IPS-20b (cell line): ENCODE data around the gene SSTR3.
"Not testable (repeated sequence)": the region's sequence is repeated elsewhere in the genome, so short reads cannot be mapped to it uniquely, and the experiment has no call there.

ENCODE experiments used
- H3K27ac ChIP-seq: one replicate; pipeline ENCODE4 v1.5.1; 2013; ENCODE audit warnings: low read length
- H3K27me3 ChIP-seq: 2 replicates; pipeline ENCODE4 v1.6.1; 2013; ENCODE audit warnings: mild to moderate bottlenecking, low read length, inconsistent platforms; ENCODE audit not compliant: insufficient read depth
- H3K36me3 ChIP-seq: 2 replicates; pipeline ENCODE4 v1.6.1; 2013; ENCODE audit warnings: low read depth, mild to moderate bottlenecking, inconsistent platforms, low read length, moderate library complexity; ENCODE audit not compliant: insufficient read depth
- H3K4me1 ChIP-seq: 2 replicates; pipeline ENCODE4 v1.6.1; 2013; ENCODE audit warnings: mild to moderate bottlenecking, control low read depth, inconsistent platforms, low read length, moderate library complexity; ENCODE audit not compliant: insufficient read depth
- H3K4me3 ChIP-seq: 2 replicates; pipeline ENCODE4 v1.5.1; 2013; ENCODE audit warnings: mild to moderate bottlenecking, low read length, inconsistent platforms
- H3K9ac ChIP-seq: 2 replicates; pipeline ENCODE4 v1.6.1; 2013; ENCODE audit warnings: low read depth, mild to moderate bottlenecking, inconsistent platforms, low read length, moderate library complexity
- H3K9me3 ChIP-seq: 2 replicates; pipeline ENCODE4 v1.6.1; 2013; ENCODE audit warnings: mild to moderate bottlenecking, low read depth, low read length, inconsistent platforms; ENCODE audit not compliant: insufficient read depth

SSTR3 gene

GRCh38 chr22:37240240-37240940, 28.1 kb upstream of the SSTR3 start:
- no peak overlapping the region for H3K27ac ChIP-seq

DNA sequence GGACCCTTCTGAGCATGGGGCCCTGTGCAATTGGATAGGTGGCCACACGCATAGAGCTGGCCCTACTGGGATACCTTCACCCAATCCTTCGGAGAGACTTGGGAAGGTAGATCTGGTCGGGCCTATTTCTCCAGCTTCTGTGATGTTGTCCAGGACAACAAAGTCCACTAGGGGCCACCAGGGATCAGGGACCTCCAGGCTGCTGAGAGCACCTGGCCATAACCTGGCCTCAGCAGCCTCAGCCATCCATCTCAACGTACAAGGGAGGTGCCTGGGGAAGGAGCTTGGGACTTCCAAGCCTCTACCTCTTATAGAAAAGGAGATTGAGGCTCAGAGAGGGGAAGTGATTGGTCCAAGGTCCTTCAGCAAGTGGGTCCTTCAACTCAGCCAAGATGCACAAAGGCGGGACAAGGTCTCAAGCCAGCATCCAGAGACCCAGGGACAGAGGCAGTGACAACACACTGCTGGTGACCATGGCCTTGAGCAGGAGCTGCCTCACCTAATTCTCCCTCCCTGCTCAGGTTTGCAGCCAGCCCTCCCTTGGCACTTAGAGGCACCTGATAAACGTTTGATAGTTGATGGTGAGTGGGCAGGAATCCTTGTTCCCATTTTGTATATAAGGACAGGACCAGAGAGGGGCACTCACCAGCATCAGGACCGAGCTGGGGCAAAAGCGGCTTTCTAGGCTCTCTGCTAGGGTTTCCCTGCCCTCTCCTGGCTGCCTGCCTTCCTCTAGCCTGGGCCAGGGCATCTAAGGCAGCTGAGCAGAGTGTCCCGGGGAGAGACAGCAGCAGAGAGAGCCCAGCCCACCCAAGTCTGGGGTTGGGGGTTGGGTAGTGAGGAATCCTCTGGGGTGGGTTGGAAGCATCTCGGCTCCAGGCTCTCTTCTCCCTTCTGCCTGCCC, 27.3 kb upstream of the SSTR3 start:
- Histone ChIP-seq H3K9ac (no peak overlapping the region), H3K27me3 (no peaks in the 10 kb centered on the region), H3K4me3 (no peak overlapping the region), H3K4me1 (no peaks in the 10 kb centered on the region), H3K27ac (no peak overlapping the region), H3K9me3 (no peaks in the 10 kb centered on the region), H3K36me3 (no peaks in the 10 kb centered on the region)

More at GRCh38 chr22:37240240-37240940, 28.1 kb upstream of the SSTR3 start:
- Histone ChIP-seq H3K4me3 (no peak overlapping the region), H3K27me3 (no peaks in the 10 kb centered on the region), H3K36me3 (no peaks in the 10 kb centered on the region), H3K9ac (no peak overlapping the region), H3K9me3 (no peaks in the 10 kb centered on the region), H3K4me1 (no peaks in the 10 kb centered on the region)

DNA sequence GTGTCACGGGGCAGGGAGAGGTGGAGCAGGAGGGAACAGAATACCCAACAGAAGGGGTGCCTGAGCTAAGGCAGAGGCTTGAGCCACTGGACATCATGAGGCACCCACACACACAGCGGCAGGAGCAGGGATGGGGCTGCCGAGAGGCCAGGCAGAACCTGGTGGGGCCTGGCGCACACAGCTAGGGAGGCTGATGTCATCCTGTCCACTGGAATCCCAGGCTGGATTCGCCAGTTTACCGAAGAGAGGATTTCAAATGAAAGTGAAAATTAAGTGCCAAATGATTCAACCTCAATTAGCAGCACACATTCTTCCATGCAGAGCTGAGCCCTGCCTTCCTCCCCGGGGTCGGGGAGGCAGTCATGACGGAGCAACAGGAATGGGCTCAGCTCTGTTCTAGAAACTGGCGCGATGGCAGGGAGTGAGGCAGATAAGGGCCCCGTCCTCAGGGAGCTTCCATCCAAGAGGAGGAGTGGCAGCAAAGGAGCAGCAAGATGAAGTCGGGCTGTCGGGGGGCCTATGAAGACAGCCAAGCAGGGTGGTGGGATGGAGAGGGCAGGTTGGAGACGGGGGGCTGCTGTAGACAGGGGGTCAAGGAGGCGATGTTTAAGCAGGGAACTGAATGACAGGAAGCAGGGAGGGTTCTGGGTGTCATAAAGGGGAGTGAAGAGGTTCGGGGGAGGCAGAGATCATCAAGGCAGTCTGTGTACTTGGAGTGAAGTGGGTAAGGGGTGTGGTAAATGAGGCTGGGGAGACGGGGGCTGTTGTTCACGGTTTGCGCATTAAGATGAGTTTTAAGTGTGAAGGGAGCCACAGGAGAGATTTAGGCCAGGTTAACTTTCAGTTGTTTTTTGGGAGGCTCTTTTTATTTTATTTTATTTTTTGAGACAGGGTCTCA, 25.3 kb upstream of the SSTR3 start:
- no peaks in the 10 kb centered on the region for H3K4me1 ChIP-seq
- no peak overlapping the region for H3K9ac ChIP-seq
- H3K27ac ChIP-seq: no peak overlapping the region
- H3K36me3 ChIP-seq: no peaks in the 10 kb centered on the region
- H3K4me3 ChIP-seq: no peak overlapping the region
- no peaks in the 10 kb centered on the region for H3K9me3 ChIP-seq
- H3K27me3 ChIP-seq: no peaks in the 10 kb centered on the region

- Histone ChIP-seq H3K4me3 (no peak overlapping the region), H3K27me3 (no peaks in the 10 kb centered on the region), H3K4me1 (no peaks in the 10 kb centered on the region), H3K9ac (no peak overlapping the region), H3K9me3 (no peaks in the 10 kb centered on the region), H3K27ac (no peak overlapping the region), H3K36me3 (no peaks in the 10 kb centered on the region)
These were observed 23.8 kb upstream of the SSTR3 start for GRCh38 chr22:37235897-37236607.

DNA sequence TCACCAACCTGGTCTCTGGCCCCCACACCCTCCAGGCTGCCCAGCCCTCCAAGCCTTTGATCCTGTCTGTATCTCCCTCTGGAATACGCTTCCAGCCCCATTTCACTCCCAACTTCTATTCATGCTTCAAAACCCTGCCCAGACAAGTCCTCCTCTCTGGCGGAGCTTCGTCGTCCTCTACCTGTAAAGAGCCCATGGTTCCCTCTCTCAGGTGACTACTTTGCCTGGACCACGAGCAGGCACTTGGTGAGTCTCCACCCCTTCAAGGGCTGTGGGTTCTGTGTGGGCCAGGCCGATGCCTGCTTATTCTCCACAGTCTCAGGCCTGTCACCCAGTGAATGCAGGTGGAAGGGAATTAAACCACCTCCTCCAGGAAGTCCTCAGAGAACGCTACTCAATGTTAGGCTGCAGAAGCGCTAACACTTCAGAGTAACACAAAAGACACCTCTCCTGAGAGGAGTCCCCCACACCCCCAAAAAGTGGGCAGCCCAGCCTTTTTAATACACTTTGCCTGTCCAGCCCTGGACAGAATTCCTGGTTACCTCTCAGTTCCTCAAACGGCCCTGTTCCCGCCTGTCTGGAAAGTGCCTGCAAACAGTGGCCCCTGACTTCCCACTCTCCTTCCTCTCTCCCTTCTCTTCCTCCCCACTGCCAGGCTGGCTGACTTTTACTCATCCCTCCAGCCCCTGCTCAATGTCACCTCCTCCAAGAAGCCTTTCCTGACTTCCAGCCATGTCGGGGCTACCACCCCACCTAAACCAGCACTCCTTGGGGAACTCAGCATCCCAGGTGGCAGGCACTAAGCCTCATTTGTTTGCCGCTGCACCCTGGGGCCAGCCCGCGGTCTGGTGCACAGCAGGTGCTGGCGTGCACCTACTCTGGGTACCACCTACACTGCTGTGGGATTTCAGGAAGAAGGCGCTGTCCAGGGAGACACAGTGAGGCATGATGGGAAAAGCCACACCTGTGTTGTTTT, 22.7 kb upstream of the SSTR3 start:
- Histone ChIP-seq H3K4me1 (no peaks in the 10 kb centered on the region), H3K9me3 (no peaks in the 10 kb centered on the region), H3K27ac (no peak overlapping the region), H3K36me3 (no peaks in the 10 kb centered on the region), H3K4me3 (no peak overlapping the region), H3K9ac (no peak overlapping the region), H3K27me3 (no peaks in the 10 kb centered on the region)

- Histone ChIP-seq H3K27ac (no peak overlapping the region), H3K4me1 (no peaks in the 10 kb centered on the region)
These were observed 21.7 kb upstream of the SSTR3 start for GRCh38 chr22:37233751-37234631.

DNA sequence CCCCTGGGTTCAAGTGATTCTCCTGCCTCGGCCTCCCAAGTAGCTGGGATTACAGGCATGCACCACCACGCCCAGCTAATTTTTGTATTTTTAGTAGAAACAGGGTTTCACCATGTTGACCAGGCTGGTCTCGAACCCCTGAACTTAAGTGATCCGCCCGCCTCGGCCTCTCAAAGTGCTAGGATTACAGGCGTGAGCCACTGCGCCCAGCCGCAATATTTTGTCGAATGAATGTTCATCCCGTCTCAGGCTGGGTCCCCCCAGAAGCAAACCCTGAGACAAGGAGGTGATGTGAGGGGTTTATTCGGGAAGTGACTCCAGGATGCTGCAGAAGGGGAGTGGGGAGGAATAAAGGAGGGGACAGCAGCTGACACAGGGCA, 21.1 kb upstream of the SSTR3 start:
- H3K27ac ChIP-seq, H3K9ac ChIP-seq, H3K4me3 ChIP-seq, H3K9me3 ChIP-seq, H3K4me1 ChIP-seq, H3K27me3 ChIP-seq, H3K36me3 ChIP-seq: not testable (repeated sequence)

More at GRCh38 chr22:37233751-37234631, 21.7 kb upstream of the SSTR3 start:
- Histone ChIP-seq H3K36me3 (no peaks in the 10 kb centered on the region), H3K9ac (no peak overlapping the region), H3K9me3 (no peaks in the 10 kb centered on the region), H3K4me3 (no peak overlapping the region), H3K27me3 (no peaks in the 10 kb centered on the region)

GRCh38 chr22:37232140-37232998, 20.1 kb upstream of the SSTR3 start:
- Histone ChIP-seq H3K9ac (no peak overlapping the region), H3K4me1 (no peaks in the 10 kb centered on the region), H3K27ac (no peak overlapping the region), H3K9me3 (no peaks in the 10 kb centered on the region), H3K36me3 (no peaks in the 10 kb centered on the region), H3K4me3 (no peak overlapping the region), H3K27me3 (no peaks in the 10 kb centered on the region)

DNA sequence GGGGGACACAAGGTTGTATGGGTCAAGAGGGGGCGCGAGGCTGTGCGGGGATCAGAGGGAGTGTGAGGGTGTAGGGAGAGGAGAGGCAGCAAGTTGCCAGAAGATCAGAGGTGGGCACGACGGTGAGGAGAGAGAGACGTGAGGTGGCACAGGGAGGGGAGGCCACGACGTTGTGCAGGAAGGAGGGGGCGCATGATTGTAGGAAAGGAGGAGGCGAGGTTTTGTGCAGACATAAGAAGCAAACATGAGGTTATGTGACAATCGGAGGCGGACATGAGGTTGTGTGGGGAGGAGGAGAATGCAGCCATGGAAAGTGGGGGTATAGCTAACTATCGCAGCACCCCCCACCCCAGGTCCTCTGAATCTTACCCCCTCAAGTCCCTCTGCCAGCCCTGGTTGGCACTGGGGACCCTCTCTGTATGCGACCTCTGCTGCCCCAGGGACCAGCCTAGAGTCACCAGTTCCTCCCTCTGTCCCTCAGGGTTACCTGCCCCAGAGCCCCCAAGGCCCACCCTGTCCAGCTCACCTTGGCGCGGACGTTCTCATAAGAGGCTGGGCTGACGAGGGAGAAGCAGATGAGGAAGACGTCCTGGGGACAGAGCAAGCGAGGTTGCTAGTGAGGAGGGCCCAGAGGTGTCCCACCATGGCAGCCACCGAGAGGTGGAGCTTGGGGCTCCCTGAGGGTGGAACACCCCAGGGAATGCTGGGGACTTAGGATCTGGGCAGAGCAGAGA, 19.3 kb upstream of the SSTR3 start:
- H3K4me1 ChIP-seq: no peaks in the 10 kb centered on the region
- H3K4me3 ChIP-seq: no peak overlapping the region
- no peaks in the 10 kb centered on the region for H3K27me3 ChIP-seq
- H3K27ac ChIP-seq: no peak overlapping the region
- no peaks in the 10 kb centered on the region for H3K9me3 ChIP-seq
- no peak overlapping the region for H3K9ac ChIP-seq
- no peaks in the 10 kb centered on the region for H3K36me3 ChIP-seq
